H9 (cell line): ENCODE results near the gene PTPRN2. TPM values are rescaled to one million over a fixed set of nuclear protein-coding genes. Genes with fewer than 3 reads are reported as not detected.
A peak's percentile ranks its signal among the peaks of the same experiment; 100 is the strongest.

ENCODE experiments used
- DNase-seq: peaks from one replicate; pipeline ENCODE4 v3.0.0-alpha.2; 2017
- H2AFZ ChIP-seq: one replicate; pipeline ENCODE4 v1.6.1; 2013; ENCODE audit warnings: mild to moderate bottlenecking, low read length, control low read depth, moderate library complexity
- H2AK5ac ChIP-seq: 2 replicates; pipeline ENCODE4 v1.6.1; 2013; ENCODE audit warnings: low read length, control low read depth, mixed read lengths; ENCODE audit not compliant: insufficient read length
- H2BK120ac ChIP-seq: one replicate; pipeline ENCODE4 v1.6.1; 2013; ENCODE audit warnings: low read depth, mild to moderate bottlenecking, low read length, control low read depth, inconsistent platforms; ENCODE audit not compliant: poor library complexity, severe bottlenecking
- H2BK12ac ChIP-seq: 2 replicates; pipeline ENCODE4 v1.6.1; 2013; ENCODE audit warnings: low read length, control low read depth, mixed read lengths, low read depth; ENCODE audit not compliant: insufficient read length
- H2BK15ac ChIP-seq: 2 replicates; pipeline ENCODE4 v1.6.1; 2013; ENCODE audit warnings: low read depth, low read length, control low read depth
- H2BK20ac ChIP-seq: one replicate; pipeline ENCODE4 v1.6.1; 2013; ENCODE audit warnings: low read depth, mild to moderate bottlenecking, low read length, control low read depth, inconsistent platforms; ENCODE audit not compliant: poor library complexity, severe bottlenecking
- H2BK5ac ChIP-seq: 2 replicates; pipeline ENCODE4 v1.6.1; 2013; ENCODE audit warnings: low read length, control low read depth, mixed read lengths; ENCODE audit not compliant: insufficient read length
- H3K14ac ChIP-seq: 2 replicates; pipeline ENCODE4 v1.6.1; 2013; ENCODE audit warnings: low read length, control low read depth; ENCODE audit not compliant: insufficient read depth
- H3K18ac ChIP-seq: 2 replicates; pipeline ENCODE4 v1.6.1; 2013; ENCODE audit warnings: low read depth, mild to moderate bottlenecking, mixed read lengths, low read length, control low read depth; ENCODE audit not compliant: insufficient read length
- H3K23ac ChIP-seq: 2 replicates; pipeline ENCODE4 v1.6.1; 2013; ENCODE audit warnings: low read length, control low read depth, mixed read lengths, low read depth; ENCODE audit not compliant: insufficient read length
- H3K23me2 ChIP-seq: 2 replicates; pipeline ENCODE4 v1.6.1; 2013; ENCODE audit warnings: low read depth, mild to moderate bottlenecking, mixed read lengths, low read length, control low read depth; ENCODE audit not compliant: insufficient read length, poor library complexity, severe bottlenecking
- H3K27ac ChIP-seq: 2 replicates; pipeline ENCODE4 v1.5.1; 2013; ENCODE audit warnings: low read length, control low read depth, mixed read lengths, low read depth; ENCODE audit not compliant: insufficient read length
- H3K27me3 ChIP-seq: 2 replicates; pipeline ENCODE4 v1.6.1; 2013; ENCODE audit warnings: low read length, control low read depth, inconsistent platforms; ENCODE audit not compliant: insufficient read depth
- H3K4ac ChIP-seq: 2 replicates; pipeline ENCODE4 v1.6.1; 2013; ENCODE audit warnings: low read depth, mild to moderate bottlenecking, control low read depth, inconsistent platforms, low read length, moderate library complexity
- H3K4me1 ChIP-seq: 2 replicates; pipeline ENCODE4 v1.6.1; 2013; ENCODE audit warnings: low read length, control low read depth, inconsistent platforms; ENCODE audit not compliant: insufficient read depth
- H3K4me2 ChIP-seq: 2 replicates; pipeline ENCODE4 v1.6.1; 2013; ENCODE audit warnings: low read length, control low read depth, mixed read lengths; ENCODE audit not compliant: insufficient read length, insufficient read depth
- H3K56ac ChIP-seq: 2 replicates; pipeline ENCODE4 v1.6.1; 2013; ENCODE audit warnings: low read depth, mild to moderate bottlenecking, mixed read lengths, low read length, control low read depth; ENCODE audit not compliant: insufficient read length
- H3K79me1 ChIP-seq: 2 replicates; pipeline ENCODE4 v1.6.1; 2013; ENCODE audit warnings: low read depth, mild to moderate bottlenecking, moderate library complexity, low read length, control low read depth, inconsistent platforms; ENCODE audit not compliant: insufficient read depth, poor library complexity, severe bottlenecking
- H3K79me2 ChIP-seq: 2 replicates; pipeline ENCODE4 v1.6.1; 2013; ENCODE audit warnings: low read length, control low read depth, inconsistent platforms; ENCODE audit not compliant: insufficient read depth
- H3K9ac ChIP-seq: 2 replicates; pipeline ENCODE4 v1.6.1; 2013; ENCODE audit warnings: low read length, control low read depth, mixed read lengths; ENCODE audit not compliant: insufficient read length; ENCODE audit errors: extremely low read depth
- H3K9me3 ChIP-seq: one replicate; pipeline ENCODE4 v1.6.1; 2013; ENCODE audit warnings: low read depth, low read length, inconsistent platforms; ENCODE audit not compliant: control insufficient read depth
- H3T11ph ChIP-seq: one replicate; pipeline ENCODE4 v1.6.1; 2013; ENCODE audit warnings: mild to moderate bottlenecking, low read length, control low read depth, inconsistent platforms
- H4K20me1 ChIP-seq: one replicate; pipeline ENCODE4 v1.6.1; 2013; ENCODE audit not compliant: control insufficient read depth, insufficient read length, insufficient read depth
- H4K5ac ChIP-seq: 2 replicates; pipeline ENCODE4 v1.6.1; 2013; ENCODE audit warnings: low read depth, mild to moderate bottlenecking, mixed read lengths, low read length, control low read depth; ENCODE audit not compliant: insufficient read length
- H4K8ac ChIP-seq: replicated peaks from 2 replicates; pipeline ENCODE4 v1.6.1; 2013; ENCODE audit warnings: low read length, control low read depth, mixed read lengths, low read depth; ENCODE audit not compliant: insufficient read length
- H4K91ac ChIP-seq: 2 replicates; pipeline ENCODE4 v1.6.1; 2013; ENCODE audit warnings: low read depth, mild to moderate bottlenecking, moderate library complexity, mixed read lengths, low read length, control low read depth; ENCODE audit not compliant: insufficient read length
- H3K27ac Mint-ChIP-seq, 3 experiments: 2 replicates in 2 of 3; 3 replicates in 1 of 3; pipeline ENCODE4 v1.8.0; 2020 to 2021; ENCODE audit warnings: mixed read lengths in 3 of 3, mild to moderate bottlenecking in 1 of 3, moderate library complexity in 1 of 3
- H3K27me3 Mint-ChIP-seq: 2 replicates; pipeline ENCODE4 v1.8.0; 2021; ENCODE audit warnings: low read depth, mild to moderate bottlenecking, moderate library complexity, mixed read lengths
- H3K36me3 Mint-ChIP-seq, 3 experiments: 2 replicates in 2 of 3; 3 replicates in 1 of 3; pipeline ENCODE4 v1.8.0; 2020 to 2021; ENCODE audit warnings: low read depth in 3 of 3, mixed read lengths in 3 of 3; ENCODE audit not compliant: insufficient read depth in 1 of 3
- H3K4me1 Mint-ChIP-seq, 2 experiments: 2 replicates each; pipeline ENCODE4 v1.8.0; 2020; ENCODE audit warnings: mixed read lengths in 2 of 2
- H3K4me3 Mint-ChIP-seq, 2 experiments: 2 replicates in 1 of 2; 3 replicates in 1 of 2; pipeline ENCODE4 v1.8.0; 2020 to 2021; ENCODE audit warnings: mild to moderate bottlenecking in 2 of 2, mixed read lengths in 2 of 2, moderate library complexity in 1 of 2
- H3K9me3 Mint-ChIP-seq, 2 experiments: 2 replicates in 1 of 2; 3 replicates in 1 of 2; pipeline ENCODE4 v1.8.0; 2020; ENCODE audit warnings: mild to moderate bottlenecking in 2 of 2, mixed read lengths in 2 of 2, moderate library complexity in 1 of 2
- WGBS: extraction: QIAGEN DNeasy Blood & Tissue Kit; methylation state at CpG from one replicate; pipeline ENCODE4 v1.1.7; 2013; ENCODE audit warnings: missing lambda C conversion rate, low lambda C conversion rate, mixed read lengths; ENCODE audit not compliant: insufficient read length; ENCODE audit errors: extremely low coverage; 5-methylcytosine and 5-hydroxymethylcytosine counted together
- total RNA-seq: library from RNA; stranded (reverse); gene quantifications from 2 replicates; pipeline ENCODE4 v1.2.1, GENCODE V29; 2021
- TF ChIP-seq, protein P1 (sequence below): fragments of 200-600 bp; sonication (generic); conservative IDR thresholded peaks from 3 replicates; pipeline ENCODE4 v1.8.0; 2021; ENCODE audit warnings: antibody characterized with exemption, mild to moderate bottlenecking

PTPRN2 gene
- total RNA-seq, 1 experiment from 2014 or later = 5.2 TPM

DNA sequence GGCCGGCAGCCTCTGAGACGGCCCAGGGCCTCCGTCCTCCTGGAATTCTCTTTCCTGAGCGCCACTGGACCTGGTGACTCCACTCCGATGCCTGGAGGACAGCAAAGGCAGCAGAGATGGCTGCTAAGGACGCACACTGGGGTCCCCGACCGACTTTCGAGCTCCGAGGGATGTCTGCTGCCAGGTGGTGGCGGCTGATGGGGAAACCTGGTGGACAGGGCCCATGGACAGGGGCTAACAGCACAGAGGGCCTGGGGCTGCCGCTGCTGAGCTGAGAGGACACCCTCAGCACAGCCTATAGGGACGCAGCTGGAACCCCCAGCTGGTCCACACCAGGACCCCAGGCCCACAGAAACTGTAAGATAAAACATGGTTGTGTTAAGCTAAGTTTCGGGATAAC is 884.5 kb downstream of the PTPRN2 start:
- H3K9me3 ChIP-seq = no peaks in the 10 kb centered on the region
- Mint-ChIP-seq H3K27ac (no peak overlapping the region), H3K4me1 (peaks cover 0 to 3% of the 10 kb centered on the region in 2 experiments; a peak in 1 of 4 replicates), H3K4me3 (no peak overlapping the region), H3K9me3 (no peaks in the 10 kb centered on the region; a peak in 1 of 5 replicates), H3K36me3 (no peaks in the 10 kb centered on the region), H3K27me3 (peaks cover 97% of the 10 kb centered on the region)
- no peak overlapping the region for H3K18ac ChIP-seq
- H3K27ac ChIP-seq = no peak overlapping the region
- no peaks in the 10 kb centered on the region for H4K20me1 ChIP-seq
- H2BK5ac ChIP-seq = no peak overlapping the region
- no peak overlapping the region for H2AK5ac ChIP-seq
- no peak overlapping the region for H2BK120ac ChIP-seq
- H3K79me2 ChIP-seq = no peaks in the 10 kb centered on the region
- H3K23me2 ChIP-seq = no peaks in the 10 kb centered on the region
- WGBS = no CpG with 5 or more reads among the region's 14 CpGs
- H3K4me1 ChIP-seq = no peaks in the 10 kb centered on the region
- no peak overlapping the region for H3K4me2 ChIP-seq
- no peak overlapping the region for H3K23ac ChIP-seq
- H2BK20ac ChIP-seq = no peak overlapping the region
- H3K56ac ChIP-seq = no peak overlapping the region
- no peak overlapping the region for H2BK12ac ChIP-seq
- peak; percentile 26 for DNase-seq
- no peak overlapping the region for H2AFZ ChIP-seq
- H3K4ac ChIP-seq = no peak overlapping the region
- TF ChIP-seq, protein P1, sequence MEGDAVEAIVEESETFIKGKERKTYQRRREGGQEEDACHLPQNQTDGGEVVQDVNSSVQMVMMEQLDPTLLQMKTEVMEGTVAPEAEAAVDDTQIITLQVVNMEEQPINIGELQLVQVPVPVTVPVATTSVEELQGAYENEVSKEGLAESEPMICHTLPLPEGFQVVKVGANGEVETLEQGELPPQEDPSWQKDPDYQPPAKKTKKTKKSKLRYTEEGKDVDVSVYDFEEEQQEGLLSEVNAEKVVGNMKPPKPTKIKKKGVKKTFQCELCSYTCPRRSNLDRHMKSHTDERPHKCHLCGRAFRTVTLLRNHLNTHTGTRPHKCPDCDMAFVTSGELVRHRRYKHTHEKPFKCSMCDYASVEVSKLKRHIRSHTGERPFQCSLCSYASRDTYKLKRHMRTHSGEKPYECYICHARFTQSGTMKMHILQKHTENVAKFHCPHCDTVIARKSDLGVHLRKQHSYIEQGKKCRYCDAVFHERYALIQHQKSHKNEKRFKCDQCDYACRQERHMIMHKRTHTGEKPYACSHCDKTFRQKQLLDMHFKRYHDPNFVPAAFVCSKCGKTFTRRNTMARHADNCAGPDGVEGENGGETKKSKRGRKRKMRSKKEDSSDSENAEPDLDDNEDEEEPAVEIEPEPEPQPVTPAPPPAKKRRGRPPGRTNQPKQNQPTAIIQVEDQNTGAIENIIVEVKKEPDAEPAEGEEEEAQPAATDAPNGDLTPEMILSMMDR = no peak
- no peak overlapping the region for H2BK15ac ChIP-seq
- H3K9ac ChIP-seq = no peak overlapping the region
- no peak overlapping the region for H4K91ac ChIP-seq
- no peak overlapping the region; the same call in 1 of the 2 replicates for H3K14ac ChIP-seq
- H3K79me1 ChIP-seq = no peaks in the 10 kb centered on the region
- H4K5ac ChIP-seq = no peak overlapping the region
- no peak overlapping the region for H3T11ph ChIP-seq
- H3K27me3 ChIP-seq = no peaks in the 10 kb centered on the region
- no peak overlapping the region for H4K8ac ChIP-seq
